ENCODE results near the gene TBC1D22A.

DNA sequence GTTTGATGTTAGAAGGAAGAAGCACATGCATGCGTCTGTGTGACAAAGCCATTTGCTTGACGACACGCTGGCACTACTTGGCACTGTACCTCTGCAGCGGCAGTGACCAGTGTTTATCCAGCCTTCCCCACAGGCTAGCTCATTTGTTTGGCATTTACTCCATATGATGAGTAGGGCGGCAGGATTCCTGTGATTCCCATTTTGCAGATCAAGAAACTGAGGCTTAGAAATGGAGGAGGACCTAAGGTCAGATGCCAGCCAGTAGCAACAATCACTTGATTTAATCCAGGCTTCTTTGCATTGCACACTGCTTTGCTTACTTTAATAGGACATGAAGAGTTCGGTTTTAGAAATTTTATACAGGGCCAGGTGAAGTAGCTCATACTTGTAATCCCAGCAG, 45.0 kb downstream of the TBC1D22A start:
- TF ChIP-seq, protein P1, sequence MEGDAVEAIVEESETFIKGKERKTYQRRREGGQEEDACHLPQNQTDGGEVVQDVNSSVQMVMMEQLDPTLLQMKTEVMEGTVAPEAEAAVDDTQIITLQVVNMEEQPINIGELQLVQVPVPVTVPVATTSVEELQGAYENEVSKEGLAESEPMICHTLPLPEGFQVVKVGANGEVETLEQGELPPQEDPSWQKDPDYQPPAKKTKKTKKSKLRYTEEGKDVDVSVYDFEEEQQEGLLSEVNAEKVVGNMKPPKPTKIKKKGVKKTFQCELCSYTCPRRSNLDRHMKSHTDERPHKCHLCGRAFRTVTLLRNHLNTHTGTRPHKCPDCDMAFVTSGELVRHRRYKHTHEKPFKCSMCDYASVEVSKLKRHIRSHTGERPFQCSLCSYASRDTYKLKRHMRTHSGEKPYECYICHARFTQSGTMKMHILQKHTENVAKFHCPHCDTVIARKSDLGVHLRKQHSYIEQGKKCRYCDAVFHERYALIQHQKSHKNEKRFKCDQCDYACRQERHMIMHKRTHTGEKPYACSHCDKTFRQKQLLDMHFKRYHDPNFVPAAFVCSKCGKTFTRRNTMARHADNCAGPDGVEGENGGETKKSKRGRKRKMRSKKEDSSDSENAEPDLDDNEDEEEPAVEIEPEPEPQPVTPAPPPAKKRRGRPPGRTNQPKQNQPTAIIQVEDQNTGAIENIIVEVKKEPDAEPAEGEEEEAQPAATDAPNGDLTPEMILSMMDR (IDR thresholded peaks at IDR 0.05) = no peak
- TF ChIP-seq, protein P2, sequence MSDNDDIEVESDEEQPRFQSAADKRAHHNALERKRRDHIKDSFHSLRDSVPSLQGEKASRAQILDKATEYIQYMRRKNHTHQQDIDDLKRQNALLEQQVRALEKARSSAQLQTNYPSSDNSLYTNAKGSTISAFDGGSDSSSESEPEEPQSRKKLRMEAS (IDR thresholded peaks at IDR 0.05; ENCODE audit: low read depth) = no peak
- TF ChIP-seq RCOR1 (IDR thresholded peaks at IDR 0.05; ENCODE audit: low read length) = no peak
- no peak for TF ChIP-seq YY1 (IDR thresholded peaks at IDR 0.05; ENCODE audit: low read depth)
- no peak for TF ChIP-seq EP300 (IDR thresholded peaks at IDR 0.05; ENCODE audit: borderline replicate concordance in 1 of 2, low read depth in 1 of 2, low read length in 1 of 2)
- no peak for TF ChIP-seq RAD21 (IDR thresholded peaks at IDR 0.05; ENCODE audit: low read length)
- TF ChIP-seq, protein P3, sequence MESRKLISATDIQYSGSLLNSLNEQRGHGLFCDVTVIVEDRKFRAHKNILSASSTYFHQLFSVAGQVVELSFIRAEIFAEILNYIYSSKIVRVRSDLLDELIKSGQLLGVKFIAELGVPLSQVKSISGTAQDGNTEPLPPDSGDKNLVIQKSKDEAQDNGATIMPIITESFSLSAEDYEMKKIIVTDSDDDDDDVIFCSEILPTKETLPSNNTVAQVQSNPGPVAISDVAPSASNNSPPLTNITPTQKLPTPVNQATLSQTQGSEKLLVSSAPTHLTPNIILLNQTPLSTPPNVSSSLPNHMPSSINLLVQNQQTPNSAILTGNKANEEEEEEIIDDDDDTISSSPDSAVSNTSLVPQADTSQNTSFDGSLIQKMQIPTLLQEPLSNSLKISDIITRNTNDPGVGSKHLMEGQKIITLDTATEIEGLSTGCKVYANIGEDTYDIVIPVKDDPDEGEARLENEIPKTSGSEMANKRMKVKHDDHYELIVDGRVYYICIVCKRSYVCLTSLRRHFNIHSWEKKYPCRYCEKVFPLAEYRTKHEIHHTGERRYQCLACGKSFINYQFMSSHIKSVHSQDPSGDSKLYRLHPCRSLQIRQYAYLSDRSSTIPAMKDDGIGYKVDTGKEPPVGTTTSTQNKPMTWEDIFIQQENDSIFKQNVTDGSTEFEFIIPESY (IDR thresholded peaks at IDR 0.05; ENCODE audit: borderline replicate concordance, low read depth) = no peak
- TF ChIP-seq POLR2AphosphoS5 (IDR thresholded peaks at IDR 0.05; ENCODE audit: low read depth, low read length) = no peak
- TF ChIP-seq SMC3 (IDR thresholded peaks at IDR 0.05; ENCODE audit: low read depth, low read length) = no peak
- TF ChIP-seq, protein P4, sequence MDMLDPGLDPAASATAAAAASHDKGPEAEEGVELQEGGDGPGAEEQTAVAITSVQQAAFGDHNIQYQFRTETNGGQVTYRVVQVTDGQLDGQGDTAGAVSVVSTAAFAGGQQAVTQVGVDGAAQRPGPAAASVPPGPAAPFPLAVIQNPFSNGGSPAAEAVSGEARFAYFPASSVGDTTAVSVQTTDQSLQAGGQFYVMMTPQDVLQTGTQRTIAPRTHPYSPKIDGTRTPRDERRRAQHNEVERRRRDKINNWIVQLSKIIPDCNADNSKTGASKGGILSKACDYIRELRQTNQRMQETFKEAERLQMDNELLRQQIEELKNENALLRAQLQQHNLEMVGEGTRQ (IDR thresholded peaks at IDR 0.05; ENCODE audit: borderline replicate concordance, low read depth, low read length) = no peak
- TF ChIP-seq TEAD4 (IDR thresholded peaks at IDR 0.05; ENCODE audit: borderline replicate concordance, insufficient read depth) = no peak
- no peak for TF ChIP-seq TCF12 (IDR thresholded peaks at IDR 0.05)
- TF ChIP-seq GATA2 (CRISPR knock-in tag; IDR thresholded peaks at IDR 0.05) = no peak
